MM.1S (cell line): ENCODE results near the gene TOGARAM1.

ENCODE experiments used
- DNase-seq: peaks from one replicate; pipeline ENCODE4 v3.0.0-alpha.2; 2015
- H2AFZ ChIP-seq: fragments of 300-600 bp; sonication (generic); 2 replicates; pipeline ENCODE4 v1.6.0; 2016; ENCODE audit warnings: antibody characterized with exemption, low read length
- H3F3A ChIP-seq: fragments of 300-600 bp; sonication (generic); 2 replicates; pipeline ENCODE4 v1.6.1; 2016; ENCODE audit warnings: mild to moderate bottlenecking, antibody characterized with exemption, low read length, moderate library complexity, mixed read lengths; ENCODE audit not compliant: insufficient read depth
- H3K27ac ChIP-seq: fragments of 300-600 bp; sonication (generic); 2 replicates; pipeline ENCODE4 v1.5.1; 2016; ENCODE audit warnings: mild to moderate bottlenecking, low read length
- H3K27me3 ChIP-seq: fragments of 300-600 bp; sonication (generic); replicated peaks from 2 replicates; pipeline ENCODE4 v1.6.0; 2016; ENCODE audit warnings: low read length; ENCODE audit not compliant: insufficient read depth
- H3K36me3 ChIP-seq: fragments of 300-600 bp; sonication (generic); replicated peaks from 2 replicates; pipeline ENCODE4 v1.6.1; 2016; ENCODE audit warnings: mild to moderate bottlenecking, low read length, mixed read lengths; ENCODE audit not compliant: insufficient read depth
- H3K4me1 ChIP-seq: fragments of 300-600 bp; sonication (generic); 2 replicates; pipeline ENCODE4 v1.6.1; 2016; ENCODE audit warnings: low read length, mixed read lengths
- H3K4me2 ChIP-seq: fragments of 300-600 bp; sonication (generic); 2 replicates; pipeline ENCODE4 v1.6.0; 2016; ENCODE audit warnings: low read depth, low read length
- H3K4me3 ChIP-seq: fragments of 300-600 bp; sonication (generic); 2 replicates; pipeline ENCODE4 v1.5.1; 2016; ENCODE audit warnings: low read length, mixed read lengths
- H3K79me2 ChIP-seq: fragments of 300-600 bp; sonication (generic); 2 replicates; pipeline ENCODE4 v1.6.1; 2016; ENCODE audit warnings: mixed run types, low read length, mixed read lengths
- H3K9ac ChIP-seq: fragments of 300-600 bp; sonication (generic); 2 replicates; pipeline ENCODE4 v1.6.1; 2016; ENCODE audit warnings: low read length, mixed read lengths
- H3K9me2 ChIP-seq: fragments of 300-600 bp; sonication (generic); replicated peaks from 2 replicates; pipeline ENCODE4 v1.6.1; 2016; ENCODE audit warnings: mild to moderate bottlenecking, low read length, mixed read lengths; ENCODE audit not compliant: insufficient read depth
- H3K9me3 ChIP-seq: fragments of 300-600 bp; sonication (generic); replicated peaks from 2 replicates; pipeline ENCODE4 v1.6.1; 2016; ENCODE audit warnings: mild to moderate bottlenecking, low read length, mixed read lengths; ENCODE audit not compliant: insufficient read depth
- H4K20me1 ChIP-seq: fragments of 300-600 bp; sonication (generic); 2 replicates; pipeline ENCODE4 v1.6.1; 2016; ENCODE audit warnings: mild to moderate bottlenecking, low read length, moderate library complexity, mixed read lengths; ENCODE audit not compliant: insufficient read depth
- EZH2 ChIP-seq: fragments of 300-600 bp; sonication (generic); optimal IDR thresholded peaks from 2 replicates; pipeline ENCODE3; 2017; ENCODE audit warnings: low read depth, mild to moderate bottlenecking, antibody characterized with exemption, low read length, mixed read lengths
- EZH2phosphoT487 ChIP-seq: fragments of 300-600 bp; sonication (generic); IDR thresholded peaks from 2 replicates; pipeline ENCODE4 v1.6.1; 2018; ENCODE audit warnings: antibody characterized with exemption, low read length
- TF ChIP-seq, protein P1 (sequence below): fragments of 300-600 bp; sonication (generic); IDR thresholded peaks from 2 replicates; pipeline ENCODE4 v1.5.1; 2016; ENCODE audit warnings: antibody characterized with exemption, low read length, mixed read lengths

TOGARAM1 gene

DNA sequence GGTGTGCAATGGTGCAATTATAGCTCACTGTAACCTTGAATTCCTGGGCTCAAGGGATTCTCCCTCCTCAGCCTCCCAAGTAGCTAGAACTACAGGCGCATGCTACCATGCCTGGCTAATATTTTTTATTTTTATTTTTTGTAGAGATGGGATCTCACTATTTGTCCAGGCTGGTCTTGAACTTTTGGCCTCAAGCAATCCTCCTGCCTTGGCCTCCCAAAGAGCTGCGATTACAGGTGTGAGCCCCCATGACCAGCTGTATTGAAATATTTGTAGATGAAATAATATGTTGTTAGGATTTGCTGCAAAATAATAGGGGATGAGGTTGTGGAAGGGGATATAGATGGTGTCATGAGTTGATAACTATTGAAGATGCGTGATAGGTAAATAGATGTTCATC lies 5.1 kb upstream of the TOGARAM1 start:
- no peak for TF ChIP-seq EZH2
- 0 out of 2 replicates have a peak, but pooled peaks cover 3% of the 10 kb centered on the region for H3K4me1 ChIP-seq
- no peaks in the 10 kb centered on the region for H4K20me1 ChIP-seq
- H3K36me3 ChIP-seq, result no peaks in the 10 kb centered on the region
- H3K9ac ChIP-seq, result no peak overlapping the region
- no peak for DNase-seq
- H3K4me3 ChIP-seq, result no peak overlapping the region
- H2AFZ ChIP-seq, result no peak overlapping the region
- no peaks in the 10 kb centered on the region for H3K9me3 ChIP-seq
- H3K9me2 ChIP-seq, result no peaks in the 10 kb centered on the region
- H3K27ac ChIP-seq, result no peak overlapping the region
- H3K4me2 ChIP-seq, result no peak overlapping the region
- 0 out of 2 replicates have a peak, but pooled peaks cover 5% of the 10 kb centered on the region for H3F3A ChIP-seq
- H3K27me3 ChIP-seq, result no peaks in the 10 kb centered on the region
- peaks cover 57% of the 10 kb centered on the region for H3K79me2 ChIP-seq

DNA sequence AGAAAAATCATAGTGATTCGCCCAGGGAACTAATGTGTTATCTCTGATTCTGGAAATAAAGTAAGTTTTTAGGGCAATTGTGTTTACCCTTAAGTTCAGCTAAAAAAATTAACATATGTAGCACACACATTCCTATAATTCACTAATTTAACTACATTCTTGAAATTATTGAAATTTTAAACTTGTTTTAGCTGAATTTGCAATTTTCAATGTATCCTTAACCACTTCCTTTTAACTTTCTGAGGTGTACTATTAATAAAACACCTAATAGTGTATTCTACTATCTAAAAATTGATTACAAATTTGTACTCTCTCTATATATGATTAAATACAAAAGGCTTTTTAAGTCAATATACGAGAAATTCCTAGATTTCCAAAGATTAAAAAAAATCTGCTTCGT lies 2.5 kb upstream of the TOGARAM1 start:
- H3K9me3 ChIP-seq, result no peaks in the 10 kb centered on the region
- no peaks in the 10 kb centered on the region for H3K27me3 ChIP-seq
- H3K9me2 ChIP-seq, result no peaks in the 10 kb centered on the region
- no peak for DNase-seq
- H3F3A ChIP-seq, result 0 out of 2 replicates have a peak, but pooled peaks cover 12% of the 10 kb centered on the region
- no peaks in the 10 kb centered on the region for H3K36me3 ChIP-seq
- peak overlapping the region; percentile 88 for H3K4me3 ChIP-seq
- H3K4me2 ChIP-seq, result peak overlapping the region; percentile 63
- H3K4me1 ChIP-seq, result peaks cover 10% of the 10 kb centered on the region; the same call in 1 of the 2 replicates
- H4K20me1 ChIP-seq, result no peaks in the 10 kb centered on the region
- H2AFZ ChIP-seq, result no peak overlapping the region
- H3K9ac ChIP-seq, result no peak overlapping the region
- peaks cover 67% of the 10 kb centered on the region for H3K79me2 ChIP-seq
- TF ChIP-seq, protein P1, sequence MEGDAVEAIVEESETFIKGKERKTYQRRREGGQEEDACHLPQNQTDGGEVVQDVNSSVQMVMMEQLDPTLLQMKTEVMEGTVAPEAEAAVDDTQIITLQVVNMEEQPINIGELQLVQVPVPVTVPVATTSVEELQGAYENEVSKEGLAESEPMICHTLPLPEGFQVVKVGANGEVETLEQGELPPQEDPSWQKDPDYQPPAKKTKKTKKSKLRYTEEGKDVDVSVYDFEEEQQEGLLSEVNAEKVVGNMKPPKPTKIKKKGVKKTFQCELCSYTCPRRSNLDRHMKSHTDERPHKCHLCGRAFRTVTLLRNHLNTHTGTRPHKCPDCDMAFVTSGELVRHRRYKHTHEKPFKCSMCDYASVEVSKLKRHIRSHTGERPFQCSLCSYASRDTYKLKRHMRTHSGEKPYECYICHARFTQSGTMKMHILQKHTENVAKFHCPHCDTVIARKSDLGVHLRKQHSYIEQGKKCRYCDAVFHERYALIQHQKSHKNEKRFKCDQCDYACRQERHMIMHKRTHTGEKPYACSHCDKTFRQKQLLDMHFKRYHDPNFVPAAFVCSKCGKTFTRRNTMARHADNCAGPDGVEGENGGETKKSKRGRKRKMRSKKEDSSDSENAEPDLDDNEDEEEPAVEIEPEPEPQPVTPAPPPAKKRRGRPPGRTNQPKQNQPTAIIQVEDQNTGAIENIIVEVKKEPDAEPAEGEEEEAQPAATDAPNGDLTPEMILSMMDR, result no peak
- TF ChIP-seq EZH2, result no peak
- TF ChIP-seq EZH2phosphoT487, result no peak
- no peak overlapping the region for H3K27ac ChIP-seq

DNA sequence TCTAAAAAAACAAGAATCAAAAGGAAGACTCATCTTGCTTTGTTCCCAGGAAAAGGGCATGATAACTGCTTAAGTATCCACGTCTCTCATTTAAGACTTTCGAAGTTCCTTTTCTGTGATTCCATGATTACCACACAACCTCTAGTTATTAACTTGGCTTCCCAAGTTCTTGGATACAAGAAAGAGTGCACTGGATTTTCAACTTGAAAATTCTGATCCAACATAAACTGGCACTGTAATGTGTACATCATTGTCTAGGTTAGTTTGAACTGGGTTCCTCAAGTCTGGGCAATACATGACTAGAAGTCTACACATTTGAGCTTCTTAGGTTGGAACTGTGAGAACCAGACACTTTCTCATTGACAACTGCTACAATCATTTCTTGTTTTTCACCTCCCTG lies 1.8 kb upstream of the TOGARAM1 start:
- Histone ChIP-seq H3F3A (0 out of 2 replicates have a peak, but pooled peaks cover 12% of the 10 kb centered on the region), H4K20me1 (no peaks in the 10 kb centered on the region), H3K4me2 (peak overlapping the region; percentile 63), H3K27ac (no peak overlapping the region; the same call in 1 of the 2 replicates), H3K4me1 (peaks cover 10% of the 10 kb centered on the region; the same call in 1 of the 2 replicates), H3K36me3 (no peaks in the 10 kb centered on the region), H3K79me2 (peaks cover 67% of the 10 kb centered on the region), H3K27me3 (no peaks in the 10 kb centered on the region), H3K4me3 (peak overlapping the region; percentile 88), H3K9me2 (no peaks in the 10 kb centered on the region), H3K9ac (no peak overlapping the region; the same call in 1 of the 2 replicates), H3K9me3 (no peaks in the 10 kb centered on the region), H2AFZ (no peak overlapping the region)
- DNase-seq, result no peak
- TF ChIP-seq, protein P1, result no peak
- no peak for TF ChIP-seq EZH2
- TF ChIP-seq EZH2phosphoT487, result no peak

GRCh38 chr14:44960646-44961045 lies 1.3 kb upstream of the TOGARAM1 start:
- peak overlapping the region; percentile 88 for H3K4me3 ChIP-seq
- no peaks in the 10 kb centered on the region for H3K9me3 ChIP-seq
- no peak overlapping the region for H2AFZ ChIP-seq
- H3K27ac ChIP-seq, result peak overlapping the region; percentile 88; the same call in 1 of the 2 replicates
- 0 out of 2 replicates have a peak, but pooled peaks cover 12% of the 10 kb centered on the region for H3F3A ChIP-seq
- DNase-seq, result no peak
- peak overlapping the region; percentile 63 for H3K4me2 ChIP-seq
- no peaks in the 10 kb centered on the region for H4K20me1 ChIP-seq
- H3K79me2 ChIP-seq, result peaks cover 63% of the 10 kb centered on the region
- H3K36me3 ChIP-seq, result no peaks in the 10 kb centered on the region
- H3K9me2 ChIP-seq, result no peaks in the 10 kb centered on the region
- peaks cover 10% of the 10 kb centered on the region; the same call in 1 of the 2 replicates for H3K4me1 ChIP-seq
- H3K9ac ChIP-seq, result peak overlapping the region; percentile 80; the same call in 1 of the 2 replicates
- TF ChIP-seq EZH2 (no peak), EZH2phosphoT487 (no peak)
- TF ChIP-seq, protein P1, result no peak
- no peaks in the 10 kb centered on the region for H3K27me3 ChIP-seq
